ENCODE results near the gene TNIP3.
"Not testable (repeated sequence)": the region's sequence is repeated elsewhere in the genome, so short reads cannot be mapped to it uniquely, and the experiment has no call there.

TNIP3 gene

GRCh38 chr4:121177246-121178137 lies 13.4 kb upstream of the TNIP3 start:
- DNase-seq (ENCODE audit: low read depth) = no peak

DNA sequence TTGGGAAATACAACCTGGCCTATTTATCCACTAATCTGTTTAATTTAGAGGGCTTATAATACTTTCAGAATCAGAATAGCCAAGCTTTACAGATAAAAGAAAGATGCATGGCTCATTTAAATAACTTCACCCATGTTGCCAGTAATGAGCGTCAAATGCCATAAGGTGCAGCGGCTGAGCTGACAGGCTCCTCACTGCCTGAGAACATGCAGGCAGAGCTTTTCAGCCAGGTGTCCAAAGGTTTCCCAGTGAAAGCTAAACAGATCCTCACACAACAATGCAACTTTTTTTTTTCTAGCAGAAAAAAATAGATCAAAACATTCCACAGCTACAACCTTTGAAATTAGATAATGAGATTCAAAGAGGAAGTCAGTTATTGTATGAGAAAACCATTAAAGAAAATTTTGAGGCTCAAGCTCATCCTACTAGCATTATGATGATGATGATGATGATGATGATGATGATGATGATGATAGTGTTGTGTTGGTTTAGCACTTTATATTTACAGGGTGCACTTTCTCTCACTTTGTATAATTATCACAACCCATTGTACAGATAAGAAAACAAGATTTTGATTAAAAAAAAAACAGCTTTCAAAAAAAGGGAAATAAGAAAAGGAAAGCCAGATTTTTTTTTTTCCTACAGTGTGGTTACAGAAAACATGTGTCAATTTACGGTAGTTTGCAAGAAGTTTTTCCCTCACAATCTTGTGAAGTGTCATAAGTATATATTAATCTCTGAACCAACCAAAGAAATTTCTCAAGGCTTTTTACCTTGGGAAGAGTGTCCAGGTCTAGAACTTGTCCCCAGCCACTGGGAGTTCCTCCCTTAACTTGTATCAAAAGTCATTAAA lies 12.2 kb upstream of the TNIP3 start:
- no peak for DNase-seq (ENCODE audit: low read depth)

- not testable (repeated sequence) for DNase-seq (ENCODE audit: low read depth)
These were observed 7.4 kb upstream of the TNIP3 start for GRCh38 chr4:121171477-121171876.

DNA sequence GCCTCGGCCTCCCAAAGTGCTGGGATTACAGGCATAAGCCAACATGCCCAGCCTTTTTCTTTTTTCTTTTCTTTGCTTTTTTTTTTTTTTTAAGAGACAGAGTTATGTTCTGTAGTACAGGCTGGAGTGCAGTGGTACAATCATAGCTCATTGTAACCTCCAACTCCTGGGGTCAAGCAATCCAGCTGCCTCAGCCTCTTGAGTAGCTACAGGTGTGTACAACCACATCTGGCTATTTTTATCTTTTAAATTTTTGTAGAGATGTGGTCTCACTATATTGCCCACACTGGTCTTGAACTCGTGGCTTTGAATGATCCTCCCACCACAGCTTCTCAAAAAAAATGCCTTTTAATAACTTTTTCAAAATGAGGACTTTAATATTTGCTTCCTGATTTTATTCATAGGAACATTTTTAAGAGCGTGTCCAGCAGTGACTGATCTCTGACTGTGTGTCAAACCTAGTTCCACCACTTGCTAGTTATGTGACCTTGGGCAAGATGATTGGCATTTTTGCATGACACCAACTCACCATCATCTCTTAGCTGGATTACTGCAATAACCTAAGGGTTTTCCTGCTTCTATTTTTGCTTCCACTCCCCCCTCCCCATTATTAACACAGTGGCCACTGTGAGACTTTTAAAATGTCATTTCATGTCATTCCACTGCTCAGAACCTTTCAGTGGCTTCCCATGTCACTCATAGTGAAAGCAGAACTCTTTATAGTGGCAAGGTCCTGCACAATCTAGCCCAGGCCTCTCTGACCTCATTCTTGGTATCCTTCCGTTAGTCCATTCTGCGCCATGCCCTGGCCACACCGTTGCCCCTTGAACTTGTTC lies 4.5 kb upstream of the TNIP3 start:
- DNase-seq (ENCODE audit: low read depth) = no peak

GRCh38 chr4:121166976-121167375 lies 2.9 kb upstream of the TNIP3 start:
- DNase-seq (ENCODE audit: low read depth) = no peak

GRCh38 chr4:121165206-121165605 lies 1.1 kb upstream of the TNIP3 start:
- no peak for DNase-seq (ENCODE audit: low read depth)

GRCh38 chr4:121156822-121157769 lies 7.0 kb downstream of the TNIP3 start:
- DNase-seq (ENCODE audit: low read depth) = no peak

- no peak for DNase-seq (ENCODE audit: low read depth)
These were observed 8.2 kb downstream of the TNIP3 start for GRCh38 chr4:121155893-121156292.

DNA sequence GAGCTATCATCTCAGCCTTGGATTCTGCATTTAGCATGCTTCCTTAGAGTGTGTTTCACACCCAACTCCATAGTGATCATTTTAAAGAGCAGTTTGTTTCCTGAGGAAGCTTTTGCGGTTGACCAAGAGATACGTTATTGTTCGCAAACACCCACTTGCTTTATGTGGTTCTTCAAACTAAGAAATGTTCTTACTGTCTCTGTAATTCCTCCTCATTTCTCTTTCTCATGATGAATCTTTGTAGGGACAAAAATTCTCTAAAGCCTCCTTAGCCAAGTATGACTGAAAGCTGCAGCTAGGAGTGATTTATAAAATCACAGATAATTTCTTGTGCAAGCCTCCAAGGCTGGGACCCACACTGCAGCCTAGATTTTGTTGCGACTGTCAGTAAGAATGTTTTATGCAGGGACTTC lies 10.0 kb downstream of the TNIP3 start:
- DNase-seq (ENCODE audit: low read depth) = no peak

- DNase-seq (ENCODE audit: low read depth) = no peak
These were observed 12.2 kb downstream of the TNIP3 start for GRCh38 chr4:121151942-121152341.

GRCh38 chr4:121150486-121150885 lies 13.6 kb downstream of the TNIP3 start:
- no peak for DNase-seq (ENCODE audit: low read depth)

DNA sequence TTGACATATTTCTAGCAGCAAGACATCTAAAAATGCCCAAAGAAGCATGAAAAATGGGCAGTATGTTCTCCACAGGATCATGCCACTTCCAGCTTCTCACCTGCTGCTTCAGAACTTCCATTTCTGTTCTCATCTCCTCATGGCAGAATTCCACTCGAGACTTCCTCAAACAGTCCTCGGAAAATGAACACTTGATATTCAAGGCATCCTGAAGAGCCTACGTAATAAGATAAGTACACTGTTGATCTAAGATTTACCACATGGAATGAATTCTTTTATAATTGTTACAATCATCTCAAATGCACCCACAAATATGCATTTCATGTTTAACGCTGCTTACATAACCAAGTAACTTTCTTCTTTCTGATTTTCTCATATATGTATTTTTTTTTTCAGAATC lies 14.1 kb downstream of the TNIP3 start:
- no peak for DNase-seq (ENCODE audit: low read depth)

DNA sequence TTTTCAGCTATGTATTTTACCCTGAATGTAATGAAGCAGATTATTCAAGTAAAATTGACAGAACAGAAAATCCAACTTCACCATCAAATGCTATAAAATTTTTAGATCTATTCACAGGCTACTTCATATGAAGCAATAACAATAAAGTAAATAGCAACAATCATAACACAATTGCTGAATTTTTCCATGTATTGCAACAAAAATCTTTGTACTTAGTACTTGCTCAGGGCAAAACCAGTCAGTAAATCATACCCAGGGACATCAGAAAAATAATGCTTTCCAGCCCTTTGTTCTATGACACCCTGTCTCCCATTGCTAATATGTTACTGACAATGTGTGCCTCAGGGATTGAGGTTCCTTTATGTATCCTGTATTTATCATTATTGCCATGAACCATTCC lies 15.5 kb downstream of the TNIP3 start:
- no peak for DNase-seq (ENCODE audit: low read depth)

- no peak for DNase-seq (ENCODE audit: low read depth)
These were observed 16.1 kb downstream of the TNIP3 start for GRCh38 chr4:121148000-121148399.

DNA sequence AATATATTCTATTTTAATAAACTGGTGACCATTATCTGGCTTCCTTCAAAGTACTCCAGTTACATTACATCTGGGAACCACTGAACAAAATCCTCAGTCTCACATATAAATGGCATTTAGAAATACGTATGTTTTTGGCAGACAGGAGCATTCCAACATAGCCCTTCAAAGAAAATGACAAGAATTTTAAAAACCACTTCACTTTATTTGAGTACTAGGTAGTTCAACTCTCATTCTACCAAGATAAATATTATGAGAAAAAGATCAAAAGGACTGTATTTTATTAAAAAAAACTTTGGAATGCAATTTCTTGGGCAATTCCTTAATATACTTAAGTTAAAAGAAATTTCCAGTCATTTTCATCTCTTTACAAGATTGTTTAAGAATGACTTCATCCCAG lies 17.6 kb downstream of the TNIP3 start:
- DNase-seq (ENCODE audit: low read depth) = no peak

GRCh38 chr4:121145430-121145829 lies 18.7 kb downstream of the TNIP3 start:
- DNase-seq (ENCODE audit: low read depth) = no peak

- no peak for DNase-seq (ENCODE audit: low read depth)
These were observed 20.1 kb downstream of the TNIP3 start for GRCh38 chr4:121144021-121144420.

- DNase-seq (ENCODE audit: low read depth) = no peak
These were observed 21.0 kb downstream of the TNIP3 start for GRCh38 chr4:121143131-121143530.

- DNase-seq (ENCODE audit: low read depth) = no peak
These were observed 23.2 kb downstream of the TNIP3 start for GRCh38 chr4:121140716-121141460.

DNA sequence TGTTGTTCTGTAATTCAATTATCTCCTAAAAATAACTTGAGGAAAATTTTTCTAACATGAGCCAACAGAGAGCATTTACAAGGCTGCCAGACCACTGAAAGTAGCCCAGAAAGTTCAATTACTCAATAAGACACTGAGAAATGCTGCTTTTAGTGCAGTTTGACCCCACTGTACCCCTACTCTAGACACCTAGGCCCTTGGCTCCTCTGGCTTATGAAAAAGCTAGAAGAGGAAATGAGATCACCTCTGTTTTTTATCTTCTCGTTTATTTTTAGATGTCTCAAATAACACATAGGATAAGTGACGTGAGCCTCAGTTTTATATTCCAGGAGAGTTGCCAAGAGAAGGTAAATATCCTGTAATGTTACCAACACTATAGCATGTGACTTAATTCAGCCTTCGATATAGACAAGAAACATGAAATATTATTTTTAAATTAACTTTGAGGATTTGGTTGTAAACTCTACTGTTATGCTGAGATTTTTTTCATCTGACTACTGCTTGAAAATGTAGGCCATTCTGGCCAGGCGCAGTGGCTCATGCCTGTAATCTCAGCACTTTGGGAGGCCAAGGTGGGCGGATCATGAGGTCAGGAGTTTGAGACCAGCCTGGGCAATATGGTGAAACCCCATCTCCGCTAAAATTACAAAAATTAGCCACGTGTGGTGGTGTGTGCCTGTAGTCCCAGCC lies 24.4 kb downstream of the TNIP3 start:
- no peak for DNase-seq (ENCODE audit: low read depth)

All from activated gamma-delta T cell treated with anti-CD3 and anti-CD28 coated beads, Interleukin-2, amount 50 U/mL, for 16 hours (primary cell).